ENCODE data around the gene DCTD.

Gene DCTD

GRCh38 chr4:182842759-182843390 lies 74.3 kb downstream of the DCTD start (continued):
- no peak for TF ChIP-seq PRDM2 (tag by site-specific recombination; IDR thresholded peaks at IDR 0.05; ENCODE audit: borderline replicate concordance)
- TF ChIP-seq ZNF366 (tag by site-specific recombination; conservative IDR thresholded peaks at IDR 0.05) = no peak
- no peak for TF ChIP-seq ELK4 (IDR thresholded peaks at IDR 0.05; ENCODE audit: borderline replicate concordance, low read depth, low read length)
- no peak for TF ChIP-seq ZFP69B (tag by site-specific recombination; IDR thresholded peaks at IDR 0.05)

- no peaks in the 10 kb centered on the region for H3K9me3 ChIP-seq (ENCODE audit: control insufficient read depth, insufficient read depth, low read depth, low read length)
- CTCF ChIA-PET = no interaction called here
- POLR2A ChIA-PET = no interaction called here
- no peaks in the 10 kb centered on the region for H3K36me3 ChIP-seq (ENCODE audit: control insufficient read depth in 2 of 2, insufficient read depth in 1 of 2, low read length in 2 of 2)
- no peak for TF ChIP-seq ZNF658 (tag by site-specific recombination; IDR thresholded peaks at IDR 0.05)
- no peak for TF ChIP-seq GLI2 (tag by site-specific recombination; IDR thresholded peaks at IDR 0.05; ENCODE audit: borderline replicate concordance, low read depth)
- no peak for TF ChIP-seq KLF10 (tag by site-specific recombination; IDR thresholded peaks at IDR 0.05)
- TF ChIP-seq SCRT1 (tag by site-specific recombination; IDR thresholded peaks at IDR 0.05; ENCODE audit: borderline replicate concordance) = no peak
- no peak for TF ChIP-seq INSM2 (tag by site-specific recombination; IDR thresholded peaks at IDR 0.05)
- no peak for TF ChIP-seq ELK4 (IDR thresholded peaks at IDR 0.05; ENCODE audit: borderline replicate concordance, low read depth, low read length)
- no peak for TF ChIP-seq HOXA7 (CRISPR knock-in tag; IDR thresholded peaks at IDR 0.05; ENCODE audit: borderline replicate concordance)
- TF ChIP-seq ZNF423 (tag by site-specific recombination; IDR thresholded peaks at IDR 0.05) = no peak
- TF ChIP-seq ZNF169 (tag by site-specific recombination; IDR thresholded peaks at IDR 0.05) = no peak
- no peak for TF ChIP-seq ZNF791 (tag by site-specific recombination; IDR thresholded peaks at IDR 0.05)
- H3K27ac ChIP-seq (ENCODE audit: extremely low read depth, low read depth, low read length) = no peak overlapping the region
- no peaks in the 10 kb centered on the region for H3K4me1 ChIP-seq (ENCODE audit: control insufficient read depth, insufficient read depth, low read length)
- H3K4me3 ChIP-seq (ENCODE audit: low read depth, low read length) = no peak overlapping the region
Observed at GRCh38 chr4:182842104-182842600, 75.0 kb downstream of the DCTD start.
